SK-N-SH treated with all-trans-retinoic acid at 6 μM for 48 hours (cell line): ENCODE data around the gene KIF2C.

Experiments
- ATAC-seq: fragments of 200-7000 bp; cut with Tn5 transposase; 3 replicates; pipeline ENCODE4 v1.9.1; 2020; ENCODE audit warnings: mild to moderate bottlenecking, moderate library complexity
- ARNTL ChIP-seq: fragments of 450-650 bp; formaldehyde crosslinking; IDR thresholded peaks from 2 replicates; pipeline ENCODE4 v1.5.0; 2020; ENCODE audit warnings: low read depth, mild to moderate bottlenecking, moderate library complexity, borderline replicate concordance
- BACH2 ChIP-seq: fragments of 250-450 bp; sonication (Bioruptor Pico); IDR thresholded peaks from 2 replicates; pipeline ENCODE4 v1.9.0; 2021; ENCODE audit warnings: mild to moderate bottlenecking, borderline replicate concordance
- CSDC2 ChIP-seq: fragments of 250-450 bp; sonication (Bioruptor Pico); IDR thresholded peaks from 2 replicates; pipeline ENCODE4 v1.5.0; 2020; ENCODE audit warnings: mild to moderate bottlenecking, moderate library complexity
- ESRRG ChIP-seq: fragments of 250-450 bp; sonication (Bioruptor Pico); IDR thresholded peaks from 2 replicates; pipeline ENCODE4 v1.6.1; 2021; ENCODE audit warnings: mild to moderate bottlenecking
- ISL1 ChIP-seq: fragments of 250-450 bp; sonication (Bioruptor Pico); IDR thresholded peaks from 2 replicates; pipeline ENCODE4 v2.1.2; 2022; ENCODE audit warnings: mild to moderate bottlenecking, moderate library complexity
- OSR1 ChIP-seq: fragments of 250-450 bp; sonication (Bioruptor Pico); IDR thresholded peaks from 2 replicates; pipeline ENCODE4 v1.8.0; 2022; ENCODE audit warnings: moderate library complexity, mild to moderate bottlenecking, inconsistent platforms
- PPARA ChIP-seq: fragments of 250-450 bp; sonication (Bioruptor Pico); IDR thresholded peaks from 2 replicates; pipeline ENCODE4 v1.5.0; 2020; ENCODE audit warnings: mild to moderate bottlenecking, borderline replicate concordance
- RARB ChIP-seq: fragments of 250-450 bp; sonication (Bioruptor Pico); IDR thresholded peaks from 2 replicates; pipeline ENCODE4 v1.8.0; 2021; ENCODE audit warnings: mild to moderate bottlenecking, moderate library complexity
- SNAI2 ChIP-seq: fragments of 250-450 bp; sonication (Bioruptor Pico); IDR thresholded peaks from 2 replicates; pipeline ENCODE4 v1.5.0; 2020; ENCODE audit warnings: mild to moderate bottlenecking, moderate library complexity
- TCF4 ChIP-seq: fragments of 250-450 bp; sonication (Bioruptor Pico); IDR thresholded peaks from 2 replicates; pipeline ENCODE4 v1.8.0; 2021; ENCODE audit warnings: mild to moderate bottlenecking, moderate library complexity, borderline replicate concordance
- TOX ChIP-seq: fragments of 250-450 bp; sonication (Bioruptor Pico); IDR thresholded peaks from 2 replicates; pipeline ENCODE4 v1.8.0; 2021; ENCODE audit warnings: mild to moderate bottlenecking, moderate library complexity, borderline replicate concordance
- TSHZ2 ChIP-seq: fragments of 250-450 bp; sonication (Bioruptor Pico); IDR thresholded peaks from 2 replicates; pipeline ENCODE4 v1.5.0; 2020; ENCODE audit warnings: mild to moderate bottlenecking, moderate library complexity
- ZFP3 ChIP-seq: fragments of 250-450 bp; sonication (Bioruptor Pico); IDR thresholded peaks from 2 replicates; pipeline ENCODE4 v1.5.0; 2020; ENCODE audit warnings: mild to moderate bottlenecking, moderate library complexity
- ZFP30 ChIP-seq: fragments of 450-650 bp; formaldehyde crosslinking; IDR thresholded peaks from 2 replicates; pipeline ENCODE4 v1.5.0; 2022; ENCODE audit warnings: mild to moderate bottlenecking, moderate library complexity
- ZNF565 ChIP-seq: fragments of 450-650 bp; formaldehyde crosslinking; conservative IDR thresholded peaks from 2 replicates; pipeline ENCODE4 v1.5.0; 2020; ENCODE audit warnings: low read depth, mild to moderate bottlenecking, moderate library complexity
- ZNF70 ChIP-seq: fragments of 450-650 bp; formaldehyde crosslinking; IDR thresholded peaks from 2 replicates; pipeline ENCODE4 v1.5.0; 2020; ENCODE audit warnings: mild to moderate bottlenecking, moderate library complexity
- ZNF8 ChIP-seq: fragments of 450-650 bp; formaldehyde crosslinking; IDR thresholded peaks from 2 replicates; pipeline ENCODE4 v1.5.0; 2020; ENCODE audit warnings: mild to moderate bottlenecking, moderate library complexity
- TF ChIP-seq, protein P1 (sequence below): fragments of 250-450 bp; sonication (Bioruptor Pico); IDR thresholded peaks from 2 replicates; pipeline ENCODE4 v1.8.0; 2021; ENCODE audit warnings: low read depth, mild to moderate bottlenecking, moderate library complexity, borderline replicate concordance
- TF ChIP-seq, protein P2 (sequence below): fragments of 250-450 bp; sonication (Bioruptor Pico); IDR thresholded peaks from 2 replicates; pipeline ENCODE4 v1.5.1; 2020; ENCODE audit warnings: low read depth, mild to moderate bottlenecking, moderate library complexity
- TF ChIP-seq, protein P3 (sequence below): fragments of 250-450 bp; sonication (Bioruptor Pico); IDR thresholded peaks from 2 replicates; pipeline ENCODE4 v1.5.1; 2021; ENCODE audit warnings: mild to moderate bottlenecking, moderate library complexity

Gene KIF2C

GRCh38 chr1:44777969-44778635, 38.5 kb downstream of the KIF2C start:
- ATAC-seq = no peak
- TF ChIP-seq OSR1 (CRISPR knock-in tag) = no peak
- TF ChIP-seq BACH2 (CRISPR knock-in tag) = no peak
- no peak for TF ChIP-seq ZFP30
- TF ChIP-seq ZNF565 (CRISPR knock-in tag) = no peak
- TF ChIP-seq RARB (CRISPR knock-in tag) = no peak
- TF ChIP-seq CSDC2 = no peak
- TF ChIP-seq, protein P1, sequence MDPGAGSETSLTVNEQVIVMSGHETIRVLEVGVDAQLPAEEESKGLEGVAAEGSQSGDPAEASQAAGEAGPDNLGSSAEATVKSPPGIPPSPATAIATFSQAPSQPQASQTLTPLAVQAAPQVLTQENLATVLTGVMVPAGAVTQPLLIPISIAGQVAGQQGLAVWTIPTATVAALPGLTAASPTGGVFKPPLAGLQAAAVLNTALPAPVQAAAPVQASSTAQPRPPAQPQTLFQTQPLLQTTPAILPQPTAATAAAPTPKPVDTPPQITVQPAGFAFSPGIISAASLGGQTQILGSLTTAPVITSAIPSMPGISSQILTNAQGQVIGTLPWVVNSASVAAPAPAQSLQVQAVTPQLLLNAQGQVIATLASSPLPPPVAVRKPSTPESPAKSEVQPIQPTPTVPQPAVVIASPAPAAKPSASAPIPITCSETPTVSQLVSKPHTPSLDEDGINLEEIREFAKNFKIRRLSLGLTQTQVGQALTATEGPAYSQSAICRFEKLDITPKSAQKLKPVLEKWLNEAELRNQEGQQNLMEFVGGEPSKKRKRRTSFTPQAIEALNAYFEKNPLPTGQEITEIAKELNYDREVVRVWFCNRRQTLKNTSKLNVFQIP (CRISPR knock-in tag) = no peak
- TF ChIP-seq, protein P2, sequence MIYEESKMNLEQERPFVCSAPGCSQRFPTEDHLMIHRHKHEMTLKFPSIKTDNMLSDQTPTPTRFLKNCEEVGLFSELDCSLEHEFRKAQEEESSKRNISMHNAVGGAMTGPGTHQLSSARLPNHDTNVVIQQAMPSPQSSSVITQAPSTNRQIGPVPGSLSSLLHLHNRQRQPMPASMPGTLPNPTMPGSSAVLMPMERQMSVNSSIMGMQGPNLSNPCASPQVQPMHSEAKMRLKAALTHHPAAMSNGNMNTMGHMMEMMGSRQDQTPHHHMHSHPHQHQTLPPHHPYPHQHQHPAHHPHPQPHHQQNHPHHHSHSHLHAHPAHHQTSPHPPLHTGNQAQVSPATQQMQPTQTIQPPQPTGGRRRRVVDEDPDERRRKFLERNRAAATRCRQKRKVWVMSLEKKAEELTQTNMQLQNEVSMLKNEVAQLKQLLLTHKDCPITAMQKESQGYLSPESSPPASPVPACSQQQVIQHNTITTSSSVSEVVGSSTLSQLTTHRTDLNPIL (CRISPR knock-in tag) = no peak
- no peak for TF ChIP-seq ESRRG (CRISPR knock-in tag)
- no peak for TF ChIP-seq PPARA
- TF ChIP-seq ZFP3 (CRISPR knock-in tag) = no peak
- TF ChIP-seq TSHZ2 = no peak
- TF ChIP-seq TCF4 (CRISPR knock-in tag) = no peak
- TF ChIP-seq, all 23 proteins: peak for 0

DNA sequence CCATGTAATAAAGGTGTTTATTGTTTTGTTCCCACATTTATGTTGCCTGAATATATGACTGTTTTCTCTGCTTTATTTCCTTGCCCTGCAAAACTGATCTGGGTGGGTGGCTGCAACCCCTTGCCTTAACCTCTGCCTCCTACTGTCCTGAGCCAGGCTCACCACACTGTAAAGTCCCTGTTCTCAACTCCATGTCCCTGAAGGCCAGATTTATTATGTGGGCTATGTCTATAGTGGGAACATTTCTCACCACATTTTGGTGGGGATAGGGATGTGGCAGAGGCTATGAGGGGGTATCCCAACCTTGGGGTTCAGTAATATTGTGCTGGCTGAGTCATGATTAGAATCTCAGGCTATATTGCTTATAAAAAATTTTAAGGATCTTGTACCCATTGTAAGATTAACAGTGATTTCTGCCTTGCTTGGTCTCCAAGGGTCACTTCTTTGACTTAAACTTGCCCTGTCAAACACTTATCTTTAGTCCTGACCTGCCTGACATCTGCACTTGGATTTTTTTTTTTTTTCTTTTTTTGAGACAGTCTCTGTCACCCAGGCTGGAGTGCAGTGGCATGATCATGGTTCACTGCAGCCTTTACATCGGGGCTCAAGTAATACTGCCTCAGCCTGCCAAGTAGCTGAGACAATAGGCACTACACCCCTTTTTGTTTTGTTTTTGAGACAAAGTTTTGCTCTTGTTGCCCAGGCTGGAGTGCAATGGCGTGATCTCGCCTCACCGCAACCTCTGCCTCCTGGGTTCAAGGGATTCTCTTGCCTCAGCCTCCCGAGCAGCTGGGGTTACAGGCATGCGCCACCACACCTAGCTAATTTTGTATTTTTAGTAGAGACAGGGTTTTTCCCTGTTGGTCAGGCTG, 39.3 kb downstream of the KIF2C start:
- TF ChIP-seq ESRRG (CRISPR knock-in tag) = no peak
- no peak for TF ChIP-seq ZNF8 (CRISPR knock-in tag)
- TF ChIP-seq SNAI2 (CRISPR knock-in tag) = no peak
- TF ChIP-seq, protein P1 (CRISPR knock-in tag) = no peak
- no peak for TF ChIP-seq TCF4 (CRISPR knock-in tag)
- no peak for TF ChIP-seq BACH2 (CRISPR knock-in tag)
- TF ChIP-seq ZNF70 (CRISPR knock-in tag) = no peak
- TF ChIP-seq ISL1 = no peak
- no peak for TF ChIP-seq ZFP30
- no peak for TF ChIP-seq ZFP3 (CRISPR knock-in tag)
- TF ChIP-seq, protein P2 (CRISPR knock-in tag) = no peak
- no peak for TF ChIP-seq TOX (CRISPR knock-in tag)
- TF ChIP-seq CSDC2 = no peak
- TF ChIP-seq TSHZ2 = no peak
- TF ChIP-seq, protein P3, sequence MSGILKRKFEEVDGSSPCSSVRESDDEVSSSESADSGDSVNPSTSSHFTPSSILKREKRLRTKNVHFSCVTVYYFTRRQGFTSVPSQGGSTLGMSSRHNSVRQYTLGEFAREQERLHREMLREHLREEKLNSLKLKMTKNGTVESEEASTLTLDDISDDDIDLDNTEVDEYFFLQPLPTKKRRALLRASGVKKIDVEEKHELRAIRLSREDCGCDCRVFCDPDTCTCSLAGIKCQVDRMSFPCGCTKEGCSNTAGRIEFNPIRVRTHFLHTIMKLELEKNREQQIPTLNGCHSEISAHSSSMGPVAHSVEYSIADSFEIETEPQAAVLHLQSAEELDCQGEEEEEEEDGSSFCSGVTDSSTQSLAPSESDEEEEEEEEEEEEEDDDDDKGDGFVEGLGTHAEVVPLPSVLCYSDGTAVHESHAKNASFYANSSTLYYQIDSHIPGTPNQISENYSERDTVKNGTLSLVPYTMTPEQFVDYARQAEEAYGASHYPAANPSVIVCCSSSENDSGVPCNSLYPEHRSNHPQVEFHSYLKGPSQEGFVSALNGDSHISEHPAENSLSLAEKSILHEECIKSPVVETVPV (CRISPR knock-in tag) = no peak
- TF ChIP-seq ARNTL (CRISPR knock-in tag) = no peak
- ATAC-seq = no peak
